Fibroblast of the aortic adventitia (primary cell): ENCODE measurements around the gene SLC9A8. TPM values are rescaled to one million over a fixed set of nuclear protein-coding genes. Genes with fewer than 3 reads are reported as not detected.

Experiments used
- DNase-seq: peaks from one replicate; pipeline ENCODE4 v3.0.0-alpha.2; 2010; ENCODE audit warnings: low read depth
- H3K4me3 ChIP-seq: 2 replicates; pipeline ENCODE4 v1.5.1; 2011; ENCODE audit warnings: low read depth, mild to moderate bottlenecking, control low read depth, low read length, moderate library complexity
- CTCF ChIP-seq: IDR thresholded peaks from 2 replicates; pipeline ENCODE4 v1.5.1; 2011; ENCODE audit warnings: mild to moderate bottlenecking, low read length, control low read depth, inconsistent platforms; ENCODE audit not compliant: insufficient read depth
- total RNA-seq: library from RNA; depleted of rRNA; stranded (reverse); fragments of >200 nt; gene quantifications from 2 replicates; pipeline ENCODE4 v1.2.3, GENCODE V29; 2012; ENCODE audit warnings: low replicate concordance

The SLC9A8 gene
- total RNA-seq, 1 donor, result 10.5 TPM

DNA sequence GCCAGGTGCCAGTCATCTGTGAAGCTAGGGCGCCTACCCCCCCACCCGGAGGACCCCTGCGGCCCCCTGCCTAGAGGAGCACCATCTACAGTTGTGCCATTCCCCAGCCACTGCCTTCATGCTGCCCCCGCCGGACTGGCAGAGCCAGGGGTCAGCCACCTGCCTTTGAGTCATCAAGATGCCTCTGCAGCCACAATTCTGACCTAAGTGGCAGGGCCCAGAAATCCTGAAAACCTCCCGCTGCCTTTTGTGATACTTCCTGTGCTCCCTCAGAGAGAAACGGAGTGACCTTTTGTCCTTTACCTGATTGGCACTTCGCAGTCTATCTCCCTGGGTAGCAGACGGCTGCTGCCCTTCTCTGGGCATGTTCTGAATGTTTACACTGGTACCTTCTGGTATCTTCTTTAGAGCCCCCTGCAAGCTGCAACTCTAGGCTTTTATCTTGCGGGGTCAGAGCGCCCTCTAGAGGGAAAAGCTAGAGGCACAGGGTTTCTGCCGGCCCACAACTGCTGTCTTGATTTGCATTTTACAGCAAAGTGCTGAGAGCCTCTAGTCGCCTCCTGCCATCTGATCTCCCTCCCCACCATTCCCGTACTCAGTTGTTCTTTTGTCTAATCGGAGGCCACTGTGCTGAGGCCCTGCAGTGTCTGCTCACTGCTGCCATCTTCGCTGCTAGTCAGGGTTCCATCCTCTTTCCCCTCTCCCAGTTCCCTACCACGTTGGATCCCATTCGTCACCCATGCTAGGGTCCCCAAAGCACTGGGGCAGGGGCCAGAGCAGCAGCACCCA lies 75.8 kb downstream of the SLC9A8 start:
- TF ChIP-seq CTCF, result peak; percentile 84
- H3K4me3 ChIP-seq, result no peak overlapping the region
- DNase-seq, result peak; percentile 63

DNA sequence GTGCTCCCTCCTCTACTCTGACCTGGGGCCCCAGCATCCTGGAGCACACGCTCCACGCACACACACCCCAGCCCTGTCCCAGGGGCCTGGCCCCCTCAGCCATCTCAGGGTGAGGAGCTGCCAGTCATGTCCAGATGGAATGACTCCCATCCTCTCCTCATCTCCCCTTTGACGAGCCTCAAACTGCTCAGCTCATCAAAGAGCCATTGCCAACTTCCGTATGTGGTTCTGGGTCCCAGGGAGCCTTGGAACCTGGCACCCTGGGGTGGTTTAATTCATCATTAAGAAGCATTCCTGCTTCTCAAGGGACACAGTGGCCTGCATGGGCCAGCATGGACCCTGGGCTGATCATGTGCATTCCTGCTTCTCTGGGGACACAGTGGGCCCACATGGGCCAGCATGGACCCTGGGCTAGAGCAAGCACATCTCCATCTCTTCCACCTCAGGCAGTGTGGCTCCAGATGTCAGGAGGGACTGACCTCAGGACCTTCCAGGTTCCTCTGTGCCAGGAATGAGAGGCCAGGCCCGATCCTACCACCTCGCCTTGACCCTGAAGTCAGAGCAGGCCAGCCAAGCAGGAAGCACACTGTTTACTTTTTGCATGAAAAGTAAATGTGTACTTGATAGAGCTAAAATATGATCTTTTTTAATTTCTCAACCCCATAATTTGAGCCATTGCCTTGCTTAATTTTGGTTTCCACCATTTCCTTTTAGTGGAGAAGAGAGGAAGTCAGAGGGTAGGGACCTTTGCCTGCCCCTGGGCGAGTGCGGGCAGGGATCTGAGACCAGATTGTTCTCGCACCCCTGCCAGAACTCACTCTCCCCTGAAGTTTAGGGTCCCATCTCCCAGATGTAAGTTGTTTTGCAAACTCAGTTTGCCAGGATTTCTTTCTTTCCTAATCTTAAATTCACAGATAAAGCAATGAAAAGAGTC lies 76.6 kb downstream of the SLC9A8 start:
- no peak overlapping the region for H3K4me3 ChIP-seq
- no peak for TF ChIP-seq CTCF
- no peak for DNase-seq

- no peak overlapping the region for H3K4me3 ChIP-seq
- peak; percentile 20 for TF ChIP-seq CTCF
- no peak for DNase-seq
These were observed 77.3 kb downstream of the SLC9A8 start for GRCh38 chr20:49889935-49890333.

- no peak overlapping the region for H3K4me3 ChIP-seq
- DNase-seq, result no peak
- no peak for TF ChIP-seq CTCF
These were observed 78.1 kb downstream of the SLC9A8 start for GRCh38 chr20:49890471-49891361.

GRCh38 chr20:49891476-49892110 lies 79.0 kb downstream of the SLC9A8 start:
- no peak overlapping the region for H3K4me3 ChIP-seq
- TF ChIP-seq CTCF, result no peak
- DNase-seq, result no peak

GRCh38 chr20:49892260-49892659 lies 79.6 kb downstream of the SLC9A8 start:
- no peak for DNase-seq

More at GRCh38 chr20:49892260-49892659, 79.6 kb downstream of the SLC9A8 start:
- no peak for TF ChIP-seq CTCF
- no peak overlapping the region for H3K4me3 ChIP-seq
